Esophagus muscularis mucosa (tissue), 4 donors: ENCODE measurements around the gene RBBP4.

Experiments used
- EP300 ChIP-seq: sonication (generic); formaldehyde crosslinking; IDR thresholded peaks from one replicate; pipeline ENCODE4 v1.6.1; 2017; ENCODE audit warnings: antibody characterized with exemption
- POLR2A ChIP-seq: fragments of 450-650 bp; IDR thresholded peaks from one replicate; pipeline ENCODE4 v1.6.1; 2017; ENCODE audit warnings: antibody characterized with exemption, moderate library complexity, mild to moderate bottlenecking, low read depth
- POLR2AphosphoS5 ChIP-seq, 2 donors: sonication (generic); formaldehyde crosslinking; IDR thresholded peaks; one replicate each; pipeline ENCODE4 v1.6.1; 2017; ENCODE audit warnings: antibody characterized with exemption in 2 of 2
- TF ChIP-seq, protein P1 (sequence below), 3 experiments: fragments of 200-600 bp in 2 of 3; fragments of 450-650 bp in 1 of 3; sonication (generic) in 2 of 3; IDR thresholded peaks; one replicate each; pipeline ENCODE4 v1.5.1; 2017 to 2019; ENCODE audit warnings: antibody characterized with exemption in 3 of 3, mild to moderate bottlenecking in 2 of 3, moderate library complexity in 1 of 3

DNA sequence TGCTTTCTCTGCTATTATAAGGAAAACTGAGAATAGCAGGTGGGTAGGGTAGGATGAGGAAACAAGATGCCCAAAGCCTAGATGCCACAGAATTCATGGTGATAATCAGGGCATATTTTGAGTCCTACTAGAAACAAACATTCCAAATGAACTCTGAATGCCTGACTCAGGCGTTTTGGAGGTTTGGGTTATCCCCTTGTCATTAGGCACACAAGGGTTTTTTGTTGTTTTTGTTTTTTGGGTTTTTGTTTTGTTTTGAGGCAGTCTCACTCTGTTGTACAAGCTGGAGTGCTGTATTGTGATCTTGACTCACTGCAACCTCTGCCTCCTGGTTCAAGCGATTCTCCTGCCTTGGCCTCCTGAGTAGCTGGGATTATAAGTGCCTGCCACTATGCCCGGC lies 32.4 kb downstream of the RBBP4 start:
- TF ChIP-seq POLR2A = no peak
- TF ChIP-seq, protein P1, sequence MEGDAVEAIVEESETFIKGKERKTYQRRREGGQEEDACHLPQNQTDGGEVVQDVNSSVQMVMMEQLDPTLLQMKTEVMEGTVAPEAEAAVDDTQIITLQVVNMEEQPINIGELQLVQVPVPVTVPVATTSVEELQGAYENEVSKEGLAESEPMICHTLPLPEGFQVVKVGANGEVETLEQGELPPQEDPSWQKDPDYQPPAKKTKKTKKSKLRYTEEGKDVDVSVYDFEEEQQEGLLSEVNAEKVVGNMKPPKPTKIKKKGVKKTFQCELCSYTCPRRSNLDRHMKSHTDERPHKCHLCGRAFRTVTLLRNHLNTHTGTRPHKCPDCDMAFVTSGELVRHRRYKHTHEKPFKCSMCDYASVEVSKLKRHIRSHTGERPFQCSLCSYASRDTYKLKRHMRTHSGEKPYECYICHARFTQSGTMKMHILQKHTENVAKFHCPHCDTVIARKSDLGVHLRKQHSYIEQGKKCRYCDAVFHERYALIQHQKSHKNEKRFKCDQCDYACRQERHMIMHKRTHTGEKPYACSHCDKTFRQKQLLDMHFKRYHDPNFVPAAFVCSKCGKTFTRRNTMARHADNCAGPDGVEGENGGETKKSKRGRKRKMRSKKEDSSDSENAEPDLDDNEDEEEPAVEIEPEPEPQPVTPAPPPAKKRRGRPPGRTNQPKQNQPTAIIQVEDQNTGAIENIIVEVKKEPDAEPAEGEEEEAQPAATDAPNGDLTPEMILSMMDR (IDR thresholded peaks at IDR 0.05) = no peak
- TF ChIP-seq POLR2AphosphoS5 (IDR thresholded peaks at IDR 0.05) = no peak
- TF ChIP-seq EP300 = no peak
